HG02970 (cell line): ENCODE measurements around the gene WDR49.

Experiments
- ATAC-seq: cut with Tn5 transposase; IDR thresholded peaks from one replicate; pipeline ENCODE4 v1.9.1; 2021; ENCODE audit warnings: mild to moderate bottlenecking, moderate library complexity, moderate number of reproducible peaks; ENCODE audit not compliant: unreplicated experiment, low FRiP score

Gene WDR49

GRCh38 chr3:167653760-167654159 is at the start of gene WDR49:
Gene WDR49 (minus strand): TSS chr3:167653942. CDS start chr3:167653425, 517 bp downstream.
- ATAC-seq = no peak

DNA sequence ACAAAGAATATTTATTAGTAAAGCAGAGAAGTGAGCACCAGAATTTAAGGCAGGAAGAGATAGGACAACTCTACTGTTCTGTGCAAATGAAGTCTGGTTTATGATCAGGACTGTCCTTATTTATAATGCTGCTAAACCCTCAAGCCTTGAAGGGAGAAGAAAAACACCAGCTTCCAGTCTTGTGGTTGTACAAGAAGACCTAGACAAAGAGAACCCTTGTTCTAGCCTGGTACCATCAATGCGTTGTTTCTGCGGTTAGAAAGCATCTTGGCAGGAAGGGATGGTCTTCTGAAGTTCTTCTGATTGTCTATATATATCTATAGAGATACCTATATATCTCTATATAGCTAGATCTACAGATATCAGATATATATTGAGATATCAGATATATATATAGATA is 47.2 kb upstream of the WDR49 start:
- no peak for ATAC-seq

GRCh38 chr3:167700046-167700445 is 46.3 kb upstream of the WDR49 start:
- ATAC-seq = no peak

DNA sequence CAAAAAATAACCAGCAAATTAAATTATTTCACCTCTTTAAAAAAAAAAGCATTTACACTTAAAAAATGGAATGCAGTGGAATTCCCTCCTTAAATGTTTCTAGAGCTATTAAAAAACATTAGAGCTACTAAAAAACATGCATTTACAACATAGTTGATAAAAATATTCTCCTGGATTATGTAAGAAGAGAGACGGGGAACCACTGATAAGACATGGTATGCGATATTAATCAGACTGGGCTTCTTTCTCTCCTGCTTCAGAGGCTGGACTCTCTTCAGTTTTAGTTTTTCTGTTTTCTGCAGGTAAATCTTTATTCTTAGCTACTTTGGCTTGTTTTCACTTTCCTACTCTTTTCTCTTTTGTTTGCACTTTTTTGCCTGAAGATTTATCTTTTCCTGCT is 40.4 kb upstream of the WDR49 start:
- ATAC-seq = no peak

DNA sequence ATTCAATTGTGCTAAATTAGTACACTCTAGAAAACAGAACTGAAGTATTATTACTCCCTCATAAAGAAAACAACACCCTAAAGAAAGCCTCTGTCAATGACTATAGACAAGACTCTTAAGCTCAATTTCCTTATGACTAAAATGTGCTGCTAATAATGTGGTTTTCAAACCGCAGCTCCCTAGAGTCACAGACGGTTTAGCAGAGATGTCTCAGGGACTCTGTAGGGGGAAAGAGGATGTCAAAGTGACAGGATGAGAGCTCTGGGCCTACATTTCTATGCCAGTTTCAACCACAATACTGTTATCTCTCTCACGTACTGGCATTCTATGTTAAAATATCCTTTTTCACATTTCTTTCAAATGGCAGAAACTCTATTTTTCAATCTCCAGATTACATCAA is 37.6 kb upstream of the WDR49 start:
- ATAC-seq = peak; percentile 100

DNA sequence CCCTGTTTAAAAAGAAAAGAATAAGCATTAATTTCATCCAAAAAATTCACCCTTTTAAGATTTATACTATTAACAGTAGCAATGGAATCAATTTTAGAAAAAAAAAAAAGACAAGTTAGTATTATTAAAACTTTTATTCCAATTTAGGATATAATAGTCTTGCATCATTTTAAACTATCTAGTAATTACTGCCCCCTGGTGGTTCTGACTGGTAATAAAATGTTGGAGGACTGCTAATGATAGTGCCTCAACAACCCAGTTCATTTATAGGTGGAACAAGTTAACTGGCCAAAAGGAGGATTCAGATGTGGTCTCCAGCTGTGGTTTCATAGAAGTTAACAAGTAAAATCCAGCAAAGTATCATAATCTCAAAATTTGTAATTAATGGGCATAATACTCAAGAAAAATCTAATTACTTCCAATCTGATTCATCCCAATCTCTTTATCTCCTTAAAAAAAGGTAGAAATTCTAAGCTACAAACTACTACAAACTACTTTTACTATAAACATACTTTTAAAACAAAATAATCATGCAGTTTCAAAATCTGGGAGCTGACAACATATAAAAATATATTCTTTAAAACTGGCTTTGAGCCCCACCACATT is 30.7 kb upstream of the WDR49 start:
- peak; percentile 72 for ATAC-seq

DNA sequence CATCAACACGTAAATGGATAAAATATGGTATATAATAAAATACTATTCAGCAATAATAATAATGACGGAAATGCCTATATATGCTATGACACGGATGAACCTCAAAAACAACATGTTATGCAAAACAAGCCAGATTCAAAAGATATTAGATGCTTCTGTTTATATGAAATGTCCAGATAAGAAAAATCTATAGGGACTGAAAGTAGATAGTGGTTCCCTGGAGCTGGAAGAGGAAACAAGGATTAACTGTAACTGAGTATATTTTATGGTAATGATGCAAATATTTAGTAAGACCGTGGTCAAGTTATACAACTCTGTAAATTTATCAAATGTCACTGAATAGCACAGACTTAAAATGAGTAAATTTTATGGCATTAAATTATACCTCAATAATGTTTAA is 25.8 kb upstream of the WDR49 start:
- ATAC-seq = no peak

- no peak for ATAC-seq
These were observed 22.1 kb upstream of the WDR49 start for GRCh38 chr3:167675848-167676247.

DNA sequence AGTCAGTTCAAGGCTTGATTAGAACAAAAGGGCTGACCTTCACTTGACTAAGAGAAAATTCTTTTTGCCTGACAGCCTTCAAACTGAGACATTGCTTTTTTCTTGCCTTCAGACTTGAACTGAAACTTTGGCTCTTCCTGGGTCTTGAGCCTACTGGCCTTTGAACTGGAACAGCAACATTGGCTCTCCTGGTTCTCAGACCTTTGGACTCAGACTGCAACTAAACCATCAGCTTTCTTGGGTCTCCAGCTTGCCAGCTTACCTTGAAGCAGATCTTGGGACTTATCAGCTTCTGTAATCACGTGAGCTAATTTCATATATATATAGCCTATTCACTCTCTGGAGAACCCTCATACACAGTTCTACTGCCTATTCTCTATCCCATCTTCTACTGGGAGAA is 19.5 kb upstream of the WDR49 start:
- ATAC-seq = no peak

DNA sequence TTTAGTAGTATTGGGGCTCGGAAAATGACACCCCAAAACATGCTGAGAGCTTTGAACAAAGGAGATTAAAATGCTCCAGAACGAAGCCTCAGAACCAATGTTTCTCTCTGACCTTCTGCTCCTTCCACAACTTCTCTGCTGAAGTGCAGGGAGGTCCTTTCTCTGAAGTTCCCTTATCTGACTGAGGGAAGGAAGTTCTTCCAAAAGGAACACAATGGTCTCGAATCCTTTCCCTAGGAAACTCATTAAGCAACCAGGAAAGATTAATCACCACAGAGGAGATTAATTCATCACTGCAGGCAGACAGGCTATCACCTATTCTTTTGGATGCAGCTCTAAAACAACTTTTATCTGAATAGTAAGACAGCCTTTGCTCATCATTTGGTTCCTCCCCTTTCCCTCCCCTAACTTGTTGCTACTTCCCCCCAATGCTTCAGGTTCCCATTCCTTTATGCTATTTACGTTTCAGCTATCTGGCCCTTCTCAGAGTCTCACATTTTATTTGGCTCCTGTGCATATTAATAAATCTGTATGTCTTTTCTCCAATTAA is 18.2 kb upstream of the WDR49 start:
- no peak for ATAC-seq

GRCh38 chr3:167669699-167670098 is 16.0 kb upstream of the WDR49 start:
- ATAC-seq = no peak

DNA sequence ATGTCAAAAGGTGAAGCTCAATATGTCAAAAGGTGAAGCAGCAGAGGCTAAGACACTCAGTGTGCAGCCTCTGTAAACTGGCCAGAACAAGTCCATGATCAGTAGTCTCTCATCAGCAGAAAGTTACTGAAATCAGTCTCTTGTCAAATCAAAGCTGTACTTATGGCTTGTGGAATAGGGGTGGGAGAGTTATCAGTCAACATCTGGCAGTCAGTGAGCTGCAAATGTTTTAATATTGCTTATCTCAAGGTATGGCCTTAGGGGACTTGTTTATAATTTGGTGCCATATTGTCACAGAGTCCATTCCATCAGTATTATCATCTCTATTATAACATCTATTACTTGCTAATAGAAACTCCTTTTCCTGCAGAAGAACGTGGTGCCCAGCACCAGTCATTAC is 14.9 kb upstream of the WDR49 start:
- ATAC-seq = no peak

GRCh38 chr3:167666563-167666962 is 12.8 kb upstream of the WDR49 start:
- ATAC-seq = no peak

- no peak for ATAC-seq
These were observed 9.2 kb upstream of the WDR49 start for GRCh38 chr3:167662919-167663400.

DNA sequence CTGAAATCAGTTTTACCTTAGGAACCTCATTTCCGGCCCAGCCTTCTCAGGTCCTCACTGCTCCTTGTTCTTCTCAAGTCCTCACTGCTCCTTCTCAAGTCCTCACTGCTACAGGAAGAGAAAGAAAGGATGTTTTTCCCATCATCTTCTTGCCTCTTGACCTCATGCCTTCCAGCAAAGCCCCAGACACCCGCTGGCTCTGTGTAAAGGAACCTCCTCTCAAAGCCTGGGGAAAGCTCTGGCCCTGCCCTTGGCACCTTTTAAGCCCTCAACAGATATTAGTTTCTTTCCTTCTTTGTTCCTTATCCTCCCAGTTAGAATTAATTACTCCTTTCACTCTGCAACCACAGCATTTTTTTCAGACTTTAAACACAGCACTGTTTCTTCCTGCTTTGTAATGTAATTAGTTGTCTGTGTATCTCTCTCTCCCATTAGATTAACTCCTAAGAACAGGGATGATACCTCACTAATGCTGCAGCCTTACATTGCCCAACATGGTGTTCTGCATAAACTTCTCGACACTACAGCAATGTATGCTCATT is 4.0 kb upstream of the WDR49 start:
- ATAC-seq = no peak

GRCh38 chr3:167656821-167657220 is 3.1 kb upstream of the WDR49 start:
- no peak for ATAC-seq

DNA sequence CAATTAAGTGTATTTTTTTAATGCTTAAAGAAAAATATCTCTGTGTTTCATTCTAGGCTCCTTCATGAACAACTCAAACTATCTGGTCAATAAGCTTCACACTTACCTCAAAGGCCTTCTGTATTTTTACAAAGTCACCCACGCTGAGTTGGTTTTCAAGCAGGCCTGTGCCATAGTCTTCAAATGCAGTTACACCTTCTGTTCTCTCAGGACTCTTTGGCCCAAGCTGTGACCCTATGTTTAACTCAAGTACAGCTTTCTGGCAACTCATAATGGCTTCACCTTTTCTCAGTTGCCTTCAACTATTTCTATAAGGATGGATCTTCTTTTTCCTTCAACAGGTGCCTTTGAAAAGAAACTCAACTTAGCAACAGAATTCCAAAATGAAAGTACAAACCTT is 587 bp downstream of the WDR49 start:
- ATAC-seq = no peak

- ATAC-seq = no peak
These were observed 1.9 kb downstream of the WDR49 start for GRCh38 chr3:167651826-167652225.

- no peak for ATAC-seq
These were observed 3.3 kb downstream of the WDR49 start for GRCh38 chr3:167650459-167650858.

DNA sequence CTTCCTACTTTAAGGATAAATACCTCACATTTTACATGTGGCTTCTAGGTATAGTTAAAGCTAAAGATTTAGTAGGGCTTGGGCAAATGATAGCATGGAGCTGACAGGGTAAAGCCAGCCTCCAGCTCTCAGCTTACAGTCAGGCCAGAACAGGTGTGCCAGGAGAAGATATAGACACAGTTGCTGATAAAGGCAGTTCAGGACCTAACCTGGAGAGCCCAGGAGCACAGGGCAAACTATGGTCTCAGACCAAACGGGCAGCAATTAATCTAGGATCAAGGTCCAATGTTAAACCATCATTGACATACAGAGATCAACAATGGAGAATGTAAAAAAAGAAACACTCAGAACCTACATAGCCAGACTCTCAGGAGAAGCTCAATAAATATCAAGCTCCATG is 4.0 kb downstream of the WDR49 start:
- ATAC-seq = no peak

DNA sequence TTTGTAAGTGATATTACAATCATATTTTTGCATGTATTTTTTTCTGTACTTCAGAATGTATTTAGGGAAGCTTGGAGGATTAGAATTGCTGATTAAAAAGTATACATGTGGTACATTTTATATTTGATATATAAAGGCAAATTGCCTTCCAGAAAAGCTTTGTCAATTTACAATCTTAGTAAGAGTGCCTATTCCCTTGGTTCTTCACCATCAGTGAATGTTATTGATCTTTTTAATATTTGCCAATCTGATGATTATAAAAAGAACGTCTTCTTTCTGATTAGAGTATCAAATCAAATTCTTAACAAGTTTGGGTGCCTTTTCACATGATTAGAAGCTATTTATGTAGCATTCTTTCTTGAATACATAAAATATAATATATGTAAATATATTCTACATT is 9.1 kb downstream of the WDR49 start:
- no peak for ATAC-seq

GRCh38 chr3:167631471-167631870 is 22.3 kb downstream of the WDR49 start:
- no peak for ATAC-seq
